Gastroesophageal sphincter (tissue), 4 donors: ENCODE measurements around the gene UTY. TPM values are rescaled to one million over a fixed set of nuclear protein-coding genes. Genes with fewer than 3 reads are reported as not detected.

Experiments
- ATAC-seq: fragments of 150-250 bp; one replicate; pipeline ENCODE4 v1.9.1; 2016; ENCODE audit warnings: mild to moderate bottlenecking, moderate library complexity
- H3K27ac ChIP-seq, 4 donors: fragments of 200-600 bp; sonication (generic) in 3 of 4; 1 replicate in 3 of 4; 2 replicates in 1 of 4; pipeline ENCODE4 v1.5.1; 2016 to 2019
- H3K27me3 ChIP-seq: fragments of 200-600 bp; sonication (generic); one replicate; pipeline ENCODE4 v1.5.1; 2019
- H3K36me3 ChIP-seq, 2 donors: fragments of 200-600 bp; sonication (generic); one replicate each; pipeline ENCODE4 v1.5.1; 2019; ENCODE audit warnings: control low read depth in 1 of 2
- H3K4me1 ChIP-seq, 3 donors: fragments of 200-600 bp; sonication (generic); 1 replicate in 2 of 3; 2 replicates in 1 of 3; pipeline ENCODE4 v1.5.1; 2016 to 2019; ENCODE audit warnings: control low read depth in 2 of 3
- H3K4me3 ChIP-seq, 2 donors: fragments of 200-600 bp; sonication (generic); one replicate each; pipeline ENCODE4 v1.5.1; 2019; ENCODE audit warnings: mild to moderate bottlenecking in 1 of 2, moderate library complexity in 1 of 2
- H3K9me3 ChIP-seq, 3 donors: fragments of 200-600 bp; sonication (generic); one replicate each; pipeline ENCODE4 v1.5.1; 2017 to 2019; ENCODE audit warnings: control low read depth in 2 of 3
- CTCF ChIP-seq, 4 experiments: fragments of 200-600 bp in 2 of 4; fragments of 450-650 bp in 2 of 4; sonication (generic) in 1 of 4; IDR thresholded peaks; one replicate each; pipeline ENCODE4 v1.5.1; 2017 to 2019; ENCODE audit warnings: antibody characterized with exemption in 4 of 4, mild to moderate bottlenecking in 2 of 4, moderate library complexity in 2 of 4
- EP300 ChIP-seq: sonication (generic); formaldehyde crosslinking; IDR thresholded peaks from one replicate; pipeline ENCODE4 v1.6.1; 2017; ENCODE audit warnings: antibody characterized with exemption, mild to moderate bottlenecking
- POLR2A ChIP-seq, 2 donors: fragments of 450-650 bp; IDR thresholded peaks; one replicate each; pipeline ENCODE4 v1.6.1; 2017; ENCODE audit warnings: antibody characterized with exemption in 2 of 2, mild to moderate bottlenecking in 2 of 2, moderate library complexity in 1 of 2
- POLR2AphosphoS5 ChIP-seq: sonication (generic); formaldehyde crosslinking; IDR thresholded peaks from one replicate; pipeline ENCODE4 v1.6.1; 2017; ENCODE audit warnings: antibody characterized with exemption
- WGBS, 2 donors: methylation state at CpG; one replicate each; pipeline ENCODE4 v1.1.5; 2018; ENCODE audit warnings: low coverage in 1 of 2; 5-methylcytosine and 5-hydroxymethylcytosine counted together
- total RNA-seq, 4 donors: library from RNA; depleted of rRNA; stranded (reverse); fragments of >200 nt; gene quantifications; one replicate each; pipeline ENCODE4 v1.1.0, GENCODE V29; 2016

The UTY gene
- total RNA-seq, 4 donors from 2014 or later, result 0.07 to 58.7 (median 27.1) TPM; not detected in 1

DNA sequence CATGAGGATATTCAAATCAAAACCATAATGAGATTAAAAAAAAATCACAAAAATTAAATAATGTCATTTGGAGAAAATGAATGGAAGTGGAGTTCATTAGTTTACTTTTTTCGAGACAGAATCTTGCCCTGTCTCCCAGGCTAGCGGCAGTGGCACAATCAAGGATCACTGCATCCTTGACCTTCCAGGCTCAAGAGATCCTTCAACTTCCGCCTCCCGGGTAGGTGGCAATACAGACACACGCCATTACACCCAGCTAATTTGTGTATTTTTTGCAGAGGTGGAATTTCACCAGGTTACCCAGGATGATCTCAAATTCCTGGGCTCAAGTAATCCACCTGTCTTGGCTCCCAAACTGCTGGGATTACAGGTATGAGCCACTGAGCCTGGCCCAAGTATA, 236.1 kb downstream of the UTY start:
- peaks cover 0 to 3% of the 10 kb centered on the region in 2 donors for H3K36me3 ChIP-seq
- no peak overlapping the region for H3K27ac ChIP-seq
- ATAC-seq, result no peak
- WGBS, 2 donors, result 75% methylated on average over 3 of the region's 5 CpGs; no CpG with 5 or more reads in 1 of the 2 donors
- TF ChIP-seq EP300 (no peak), POLR2AphosphoS5 (no peak), POLR2A (IDR thresholded peaks at IDR 0.05) (no peak), CTCF (IDR thresholded peaks at IDR 0.05) (no peak)
- H3K4me1 ChIP-seq, result no peaks in the 10 kb centered on the region
- no peaks in the 10 kb centered on the region for H3K27me3 ChIP-seq
- no peak overlapping the region for H3K4me3 ChIP-seq
- H3K9me3 ChIP-seq, result no peaks in the 10 kb centered on the region

GRCh38 chrY:13233901-13234300, 245.9 kb downstream of the UTY start:
- Histone ChIP-seq H3K36me3 (peaks cover 0 to 28% of the 10 kb centered on the region in 2 donors), H3K4me3 (no peak overlapping the region), H3K9me3 (no peaks in the 10 kb centered on the region), H3K27me3 (no peaks in the 10 kb centered on the region), H3K27ac (no peak overlapping the region), H3K4me1 (no peaks in the 10 kb centered on the region)
- WGBS, 2 donors, result no CpG with 5 or more reads among the region's 3 CpGs
- TF ChIP-seq CTCF (IDR thresholded peaks at IDR 0.05) (no peak), EP300 (no peak), POLR2AphosphoS5 (no peak), POLR2A (IDR thresholded peaks at IDR 0.05) (no peak)
- ATAC-seq, result no peak

GRCh38 chrY:13233118-13233517, 246.7 kb downstream of the UTY start:
- no CpG with 5 or more reads among the region's 1 CpG for WGBS, 2 donors
- Histone ChIP-seq H3K36me3 (peaks cover 0 to 24% of the 10 kb centered on the region in 2 donors), H3K27me3 (no peaks in the 10 kb centered on the region), H3K4me3 (no peak overlapping the region), H3K27ac (no peak overlapping the region), H3K4me1 (no peaks in the 10 kb centered on the region), H3K9me3 (no peaks in the 10 kb centered on the region)
- ATAC-seq, result no peak
- TF ChIP-seq POLR2A (IDR thresholded peaks at IDR 0.05) (no peak), EP300 (no peak), CTCF (IDR thresholded peaks at IDR 0.05) (no peak), POLR2AphosphoS5 (no peak)

DNA sequence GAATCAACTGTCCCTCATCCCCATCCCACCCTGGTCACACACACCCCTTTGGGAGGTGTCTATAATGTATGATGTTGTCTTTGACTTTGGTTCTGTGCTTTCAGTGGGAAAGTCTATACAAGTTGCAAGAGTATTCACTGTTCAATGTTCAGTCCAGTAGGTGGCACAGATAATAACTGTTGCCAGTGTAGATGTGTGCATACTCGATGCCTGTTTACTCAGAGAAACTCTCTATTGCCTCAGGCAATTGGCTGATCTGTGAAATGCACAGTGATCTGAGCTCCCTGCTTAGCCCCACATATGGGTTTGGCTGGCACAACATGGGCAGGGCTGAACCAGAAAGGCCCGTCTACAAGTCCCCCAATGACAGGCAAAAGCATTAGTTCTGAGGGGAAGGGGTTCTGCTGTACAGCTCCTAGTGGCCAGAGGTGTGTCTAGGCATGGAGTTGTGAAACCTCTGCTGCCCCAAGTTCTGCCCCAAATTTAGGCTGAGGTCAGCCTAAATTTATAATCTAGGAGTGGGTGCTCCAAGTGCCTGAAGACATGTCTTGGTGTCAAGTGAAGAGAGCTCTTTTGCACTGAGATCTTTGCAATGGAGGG, 252.4 kb downstream of the UTY start:
- no CpG with 5 or more reads among the region's 2 CpGs for WGBS, 2 donors
- ATAC-seq, result no peak

More for the DNA sequence above, 252.4 kb downstream of the UTY start:
- TF ChIP-seq EP300 (no peak), POLR2A (IDR thresholded peaks at IDR 0.05) (no peak), POLR2AphosphoS5 (no peak), CTCF (IDR thresholded peaks at IDR 0.05) (no peak)
- Histone ChIP-seq H3K27ac (no peak overlapping the region), H3K27me3 (no peaks in the 10 kb centered on the region), H3K9me3 (no peaks in the 10 kb centered on the region), H3K36me3 (no peaks in the 10 kb centered on the region), H3K4me1 (no peaks in the 10 kb centered on the region), H3K4me3 (no peak overlapping the region)
